ENCODE data around the gene CALCOCO2. TPM values are rescaled to one million over a fixed set of nuclear protein-coding genes. Genes with fewer than 3 reads are reported as not detected.

The CALCOCO2 gene
- total and polyA plus RNA-seq, 2 of the 13 experiments (the other 11 are each of a cell fraction or from before 2014, with no cell fraction given), result 72.9 to 111 TPM

DNA sequence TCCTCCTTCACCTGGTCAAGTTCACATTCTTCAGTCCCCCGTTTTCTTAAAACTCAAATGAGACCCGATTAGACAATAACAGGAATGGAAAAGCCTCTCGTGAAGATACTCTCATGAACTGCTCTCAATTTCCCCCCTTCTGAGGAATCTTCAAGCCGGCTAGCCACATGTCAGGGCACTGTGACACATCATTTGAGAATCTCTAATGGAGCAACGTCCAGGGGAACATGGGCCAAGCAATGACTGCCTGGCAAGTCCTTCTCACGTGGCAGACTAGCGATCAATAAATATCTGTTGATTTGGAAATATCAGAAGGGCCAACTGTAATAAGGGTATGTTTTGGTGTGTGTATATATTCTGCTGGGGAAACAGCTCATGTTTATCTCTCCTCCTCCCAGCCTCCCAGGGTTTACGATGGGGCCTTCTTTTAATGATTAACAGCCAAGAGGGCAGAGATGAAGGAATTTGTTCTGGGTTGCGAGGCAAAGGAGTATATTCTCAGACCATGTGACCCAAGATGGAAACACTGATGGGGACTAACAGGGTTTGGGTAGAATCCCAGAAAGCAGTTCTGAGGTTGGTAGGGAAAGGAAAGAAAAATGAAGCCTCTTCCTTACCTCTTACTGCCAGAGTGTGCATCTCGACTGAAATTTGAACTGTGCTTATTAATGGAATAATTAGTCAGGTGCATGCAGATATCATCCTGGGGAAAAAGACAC is 35.2 kb upstream of the CALCOCO2 start (continued):
- TF ChIP-seq, protein P1, sequence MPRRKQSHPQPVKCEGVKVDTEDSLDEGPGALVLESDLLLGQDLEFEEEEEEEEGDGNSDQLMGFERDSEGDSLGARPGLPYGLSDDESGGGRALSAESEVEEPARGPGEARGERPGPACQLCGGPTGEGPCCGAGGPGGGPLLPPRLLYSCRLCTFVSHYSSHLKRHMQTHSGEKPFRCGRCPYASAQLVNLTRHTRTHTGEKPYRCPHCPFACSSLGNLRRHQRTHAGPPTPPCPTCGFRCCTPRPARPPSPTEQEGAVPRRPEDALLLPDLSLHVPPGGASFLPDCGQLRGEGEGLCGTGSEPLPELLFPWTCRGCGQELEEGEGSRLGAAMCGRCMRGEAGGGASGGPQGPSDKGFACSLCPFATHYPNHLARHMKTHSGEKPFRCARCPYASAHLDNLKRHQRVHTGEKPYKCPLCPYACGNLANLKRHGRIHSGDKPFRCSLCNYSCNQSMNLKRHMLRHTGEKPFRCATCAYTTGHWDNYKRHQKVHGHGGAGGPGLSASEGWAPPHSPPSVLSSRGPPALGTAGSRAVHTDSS (CRISPR knock-in tag; conservative IDR thresholded peaks at IDR 0.05), result no peak
- TF ChIP-seq, protein P2, sequence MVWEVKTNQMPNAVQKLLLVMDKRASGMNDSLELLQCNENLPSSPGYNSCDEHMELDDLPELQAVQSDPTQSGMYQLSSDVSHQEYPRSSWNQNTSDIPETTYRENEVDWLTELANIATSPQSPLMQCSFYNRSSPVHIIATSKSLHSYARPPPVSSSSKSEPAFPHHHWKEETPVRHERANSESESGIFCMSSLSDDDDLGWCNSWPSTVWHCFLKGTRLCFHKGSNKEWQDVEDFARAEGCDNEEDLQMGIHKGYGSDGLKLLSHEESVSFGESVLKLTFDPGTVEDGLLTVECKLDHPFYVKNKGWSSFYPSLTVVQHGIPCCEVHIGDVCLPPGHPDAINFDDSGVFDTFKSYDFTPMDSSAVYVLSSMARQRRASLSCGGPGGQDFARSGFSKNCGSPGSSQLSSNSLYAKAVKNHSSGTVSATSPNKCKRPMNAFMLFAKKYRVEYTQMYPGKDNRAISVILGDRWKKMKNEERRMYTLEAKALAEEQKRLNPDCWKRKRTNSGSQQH (CRISPR knock-in tag; IDR thresholded peaks at IDR 0.05; ENCODE audit: low read depth), result no peak
- no peak for TF ChIP-seq ZNF460 (CRISPR knock-in tag; IDR thresholded peaks at IDR 0.05; ENCODE audit: borderline replicate concordance)
- TF ChIP-seq NAIF1 (CRISPR knock-in tag; IDR thresholded peaks at IDR 0.05; ENCODE audit: borderline replicate concordance), result no peak
- no peak for TF ChIP-seq RBM39 (IDR thresholded peaks at IDR 0.05; ENCODE audit: low read depth, low read length, poor library complexity, severe bottlenecking)
- TF ChIP-seq, protein P3, sequence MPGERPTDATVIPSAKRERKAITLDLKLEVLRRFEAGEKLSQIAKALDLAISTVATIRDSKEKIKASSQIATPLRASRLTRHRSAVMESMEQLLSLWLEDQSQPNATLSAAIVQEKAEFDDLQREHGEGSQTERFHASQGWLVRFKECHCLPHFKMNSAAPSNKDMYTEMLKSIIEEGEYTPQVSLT (CRISPR knock-in tag; IDR thresholded peaks at IDR 0.05; ENCODE audit: borderline replicate concordance, low read depth), result no peak
- TF ChIP-seq, protein P4, sequence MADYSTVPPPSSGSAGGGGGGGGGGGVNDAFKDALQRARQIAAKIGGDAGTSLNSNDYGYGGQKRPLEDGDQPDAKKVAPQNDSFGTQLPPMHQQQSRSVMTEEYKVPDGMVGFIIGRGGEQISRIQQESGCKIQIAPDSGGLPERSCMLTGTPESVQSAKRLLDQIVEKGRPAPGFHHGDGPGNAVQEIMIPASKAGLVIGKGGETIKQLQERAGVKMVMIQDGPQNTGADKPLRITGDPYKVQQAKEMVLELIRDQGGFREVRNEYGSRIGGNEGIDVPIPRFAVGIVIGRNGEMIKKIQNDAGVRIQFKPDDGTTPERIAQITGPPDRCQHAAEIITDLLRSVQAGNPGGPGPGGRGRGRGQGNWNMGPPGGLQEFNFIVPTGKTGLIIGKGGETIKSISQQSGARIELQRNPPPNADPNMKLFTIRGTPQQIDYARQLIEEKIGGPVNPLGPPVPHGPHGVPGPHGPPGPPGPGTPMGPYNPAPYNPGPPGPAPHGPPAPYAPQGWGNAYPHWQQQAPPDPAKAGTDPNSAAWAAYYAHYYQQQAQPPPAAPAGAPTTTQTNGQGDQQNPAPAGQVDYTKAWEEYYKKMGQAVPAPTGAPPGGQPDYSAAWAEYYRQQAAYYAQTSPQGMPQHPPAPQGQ (CRISPR knock-in tag; IDR thresholded peaks at IDR 0.05; ENCODE audit: borderline replicate concordance), result no peak
- TF ChIP-seq, protein P5, sequence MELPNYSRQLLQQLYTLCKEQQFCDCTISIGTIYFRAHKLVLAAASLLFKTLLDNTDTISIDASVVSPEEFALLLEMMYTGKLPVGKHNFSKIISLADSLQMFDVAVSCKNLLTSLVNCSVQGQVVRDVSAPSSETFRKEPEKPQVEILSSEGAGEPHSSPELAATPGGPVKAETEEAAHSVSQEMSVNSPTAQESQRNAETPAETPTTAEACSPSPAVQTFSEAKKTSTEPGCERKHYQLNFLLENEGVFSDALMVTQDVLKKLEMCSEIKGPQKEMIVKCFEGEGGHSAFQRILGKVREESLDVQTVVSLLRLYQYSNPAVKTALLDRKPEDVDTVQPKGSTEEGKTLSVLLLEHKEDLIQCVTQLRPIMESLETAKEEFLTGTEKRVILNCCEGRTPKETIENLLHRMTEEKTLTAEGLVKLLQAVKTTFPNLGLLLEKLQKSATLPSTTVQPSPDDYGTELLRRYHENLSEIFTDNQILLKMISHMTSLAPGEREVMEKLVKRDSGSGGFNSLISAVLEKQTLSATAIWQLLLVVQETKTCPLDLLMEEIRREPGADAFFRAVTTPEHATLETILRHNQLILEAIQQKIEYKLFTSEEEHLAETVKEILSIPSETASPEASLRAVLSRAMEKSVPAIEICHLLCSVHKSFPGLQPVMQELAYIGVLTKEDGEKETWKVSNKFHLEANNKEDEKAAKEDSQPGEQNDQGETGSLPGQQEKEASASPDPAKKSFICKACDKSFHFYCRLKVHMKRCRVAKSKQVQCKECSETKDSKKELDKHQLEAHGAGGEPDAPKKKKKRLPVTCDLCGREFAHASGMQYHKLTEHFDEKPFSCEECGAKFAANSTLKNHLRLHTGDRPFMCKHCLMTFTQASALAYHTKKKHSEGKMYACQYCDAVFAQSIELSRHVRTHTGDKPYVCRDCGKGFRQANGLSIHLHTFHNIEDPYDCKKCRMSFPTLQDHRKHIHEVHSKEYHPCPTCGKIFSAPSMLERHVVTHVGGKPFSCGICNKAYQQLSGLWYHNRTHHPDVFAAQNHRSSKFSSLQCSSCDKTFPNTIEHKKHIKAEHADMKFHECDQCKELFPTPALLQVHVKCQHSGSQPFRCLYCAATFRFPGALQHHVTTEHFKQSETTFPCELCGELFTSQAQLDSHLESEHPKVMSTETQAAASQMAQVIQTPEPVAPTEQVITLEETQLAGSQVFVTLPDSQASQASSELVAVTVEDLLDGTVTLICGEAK (IDR thresholded peaks at IDR 0.05), result no peak
- TF ChIP-seq, protein P5 (CRISPR knock-in tag; IDR thresholded peaks at IDR 0.05), result peak; percentile 24; the same call in 1 of the 2 replicates
- no peak for TF ChIP-seq CBX1 (IDR thresholded peaks at IDR 0.05; ENCODE audit: low read depth)
- TF ChIP-seq SETDB1 (CRISPR knock-in tag; IDR thresholded peaks at IDR 0.05; ENCODE audit: borderline replicate concordance), result no peak
- no peak for TF ChIP-seq ZFAT (CRISPR knock-in tag; conservative IDR thresholded peaks at IDR 0.05)
- no peak for TF ChIP-seq MEIS2 (CRISPR knock-in tag; IDR thresholded peaks at IDR 0.05)
- TF ChIP-seq NFRKB (IDR thresholded peaks at IDR 0.05), result no peak
- TF ChIP-seq ZNF792 (CRISPR knock-in tag; IDR thresholded peaks at IDR 0.05), result no peak; the same call in 1 of the 2 replicates
